Fibroblast of lung (primary cell): ENCODE results near the gene ABCG4. TPM values are rescaled to one million over a fixed set of nuclear protein-coding genes. Genes with fewer than 3 reads are reported as not detected.
A peak's percentile ranks its signal among the peaks of the same experiment; 100 is the strongest.

Experiments used
- DNase-seq, 2 donors: peaks; one replicate each; pipeline versions ENCODE4 v3.0.0 to v3.0.0-alpha.2; 2010; ENCODE audit warnings: low read depth in 2 of 2
- H2AFZ ChIP-seq: 2 replicates; pipeline ENCODE4 v1.5.1; 2012; ENCODE audit warnings: low read length, control low read depth, inconsistent platforms
- H3K27ac ChIP-seq: 2 replicates; pipeline ENCODE4 v1.5.1; 2011; ENCODE audit warnings: low read length, control low read depth; ENCODE audit not compliant: insufficient read depth
- H3K27me3 ChIP-seq: 2 replicates; pipeline ENCODE4 v1.5.1; 2011; ENCODE audit warnings: mild to moderate bottlenecking, low read length; ENCODE audit not compliant: control insufficient read depth, insufficient read depth
- H3K36me3 ChIP-seq: 2 replicates; pipeline ENCODE4 v1.5.1; 2011; ENCODE audit warnings: low read length; ENCODE audit not compliant: control insufficient read depth, insufficient read depth
- H3K4me1 ChIP-seq: 2 replicates; pipeline ENCODE4 v1.5.1; 2011; ENCODE audit warnings: low read length; ENCODE audit not compliant: control insufficient read depth, insufficient read depth; ENCODE audit errors: extremely low read depth
- H3K4me2 ChIP-seq: 2 replicates; pipeline ENCODE4 v1.5.1; 2011; ENCODE audit warnings: low read length, control low read depth; ENCODE audit not compliant: insufficient read depth; ENCODE audit errors: extremely low read depth
- H3K4me3 ChIP-seq, 4 experiments: fragments of 200-600 bp in 1 of 4; sonication (generic) in 1 of 4; replicated peaks in 1 of 4; 2 replicates each; pipeline ENCODE4 v1.5.1; 2011 to 2016; ENCODE audit warnings: low read length in 4 of 4, low read depth in 3 of 4, mild to moderate bottlenecking in 3 of 4, control low read depth in 2 of 4, inconsistent platforms in 1 of 4, mixed read lengths in 1 of 4; ENCODE audit not compliant: insufficient read depth in 1 of 4; ENCODE audit errors: control extremely low read depth in 1 of 4
- H3K79me2 ChIP-seq: 2 replicates; pipeline ENCODE4 v1.5.1; 2012; ENCODE audit warnings: mild to moderate bottlenecking, low read length, inconsistent platforms; ENCODE audit not compliant: control insufficient read depth, insufficient read depth
- H3K9ac ChIP-seq: 2 replicates; pipeline ENCODE4 v1.5.1; 2011; ENCODE audit warnings: mild to moderate bottlenecking, low read length, control low read depth; ENCODE audit not compliant: insufficient read depth
- H3K9me3 ChIP-seq: 2 replicates; pipeline ENCODE4 v1.5.1; 2012; ENCODE audit warnings: low read depth, low read length; ENCODE audit not compliant: control insufficient read depth, insufficient read depth
- H4K20me1 ChIP-seq: 2 replicates; pipeline ENCODE4 v1.5.1; 2011; ENCODE audit warnings: low read length; ENCODE audit not compliant: control insufficient read depth, insufficient read depth; ENCODE audit errors: extremely low read depth
- EZH2 ChIP-seq: IDR thresholded peaks from 2 replicates; pipeline ENCODE4 v1.5.1; 2012; ENCODE audit warnings: low read length, control low read depth, mild to moderate bottlenecking; ENCODE audit errors: missing control alignments
- polyA plus RNA-seq, 2 donors: library from polyadenylated mRNA; depleted of rRNA in 1 of 2; stranded (reverse) in 1 of 2; unstranded in 1 of 2; fragments of >200 nt; gene quantifications; 2 replicates each; pipeline ENCODE4 v1.2.1, GENCODE V29; 2011 to 2012; ENCODE audit warnings: missing spikeins in 1 of 2
- total RNA-seq: library from RNA; depleted of rRNA; stranded (reverse); fragments of >200 nt; gene quantifications from 2 replicates; pipeline ENCODE4 v1.2.1, GENCODE V29; 2014
- TF ChIP-seq, protein P1 (sequence below), 2 donors: IDR thresholded peaks in 1 of 2; conservative IDR thresholded peaks in 1 of 2; 1 replicate in 1 of 2; 2 replicates in 1 of 2; pipeline ENCODE4 v1.5.1; 2011 to 2012; ENCODE audit warnings: low read length in 2 of 2, control low read depth in 1 of 2, inconsistent platforms in 1 of 2, low read depth in 1 of 2, mild to moderate bottlenecking in 1 of 2

ABCG4 gene
- total and polyA plus RNA-seq, 2 donors (not counting 1 experiment from before 2014, with no cell fraction given) = 0.12 to 0.17 TPM

DNA sequence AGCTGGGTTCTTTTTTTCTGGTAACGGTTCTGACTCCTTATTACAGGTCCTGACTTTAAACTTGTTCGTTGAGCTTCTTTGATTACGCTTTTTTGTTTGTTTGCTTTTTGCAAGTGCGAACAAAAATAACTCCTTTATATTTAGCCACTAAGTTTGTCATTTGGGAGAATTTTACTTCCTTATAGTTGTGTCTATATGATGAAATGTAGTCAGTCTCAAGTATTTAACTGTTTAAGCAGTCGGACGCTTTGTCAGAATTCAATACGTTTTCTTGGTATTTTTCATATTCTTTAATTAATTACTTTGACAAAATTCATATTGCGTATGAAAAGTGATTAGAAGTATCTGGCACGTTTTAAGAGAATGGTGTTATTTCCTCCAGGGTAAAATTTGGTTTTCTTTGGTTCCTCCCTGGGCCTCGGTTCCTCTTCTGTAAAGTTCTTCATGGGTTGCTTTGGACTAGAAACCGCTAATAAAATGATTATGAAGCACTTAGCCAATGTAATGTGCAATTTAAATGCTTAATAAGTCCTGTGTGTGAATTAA, 58.6 kb downstream of the ABCG4 start:
- peaks cover 5% of the 10 kb centered on the region for H3K4me1 ChIP-seq
- no peaks in the 10 kb centered on the region for H3K36me3 ChIP-seq
- peak in 1 of 2 donors; percentile 25 for DNase-seq
- H2AFZ ChIP-seq = no peak overlapping the region
- no peaks in the 10 kb centered on the region for H3K27me3 ChIP-seq
- H3K9me3 ChIP-seq = no peaks in the 10 kb centered on the region
- peak overlapping the region; percentile 74 for H3K27ac ChIP-seq
- H4K20me1 ChIP-seq = no peaks in the 10 kb centered on the region
- H3K4me3 ChIP-seq = peak overlapping the region; percentile 92 to 99 (median 92)
- peak overlapping the region; percentile 62 for H3K9ac ChIP-seq
- H3K4me2 ChIP-seq = peak overlapping the region; percentile 85
- TF ChIP-seq EZH2 = no peak
- TF ChIP-seq, protein P1, sequence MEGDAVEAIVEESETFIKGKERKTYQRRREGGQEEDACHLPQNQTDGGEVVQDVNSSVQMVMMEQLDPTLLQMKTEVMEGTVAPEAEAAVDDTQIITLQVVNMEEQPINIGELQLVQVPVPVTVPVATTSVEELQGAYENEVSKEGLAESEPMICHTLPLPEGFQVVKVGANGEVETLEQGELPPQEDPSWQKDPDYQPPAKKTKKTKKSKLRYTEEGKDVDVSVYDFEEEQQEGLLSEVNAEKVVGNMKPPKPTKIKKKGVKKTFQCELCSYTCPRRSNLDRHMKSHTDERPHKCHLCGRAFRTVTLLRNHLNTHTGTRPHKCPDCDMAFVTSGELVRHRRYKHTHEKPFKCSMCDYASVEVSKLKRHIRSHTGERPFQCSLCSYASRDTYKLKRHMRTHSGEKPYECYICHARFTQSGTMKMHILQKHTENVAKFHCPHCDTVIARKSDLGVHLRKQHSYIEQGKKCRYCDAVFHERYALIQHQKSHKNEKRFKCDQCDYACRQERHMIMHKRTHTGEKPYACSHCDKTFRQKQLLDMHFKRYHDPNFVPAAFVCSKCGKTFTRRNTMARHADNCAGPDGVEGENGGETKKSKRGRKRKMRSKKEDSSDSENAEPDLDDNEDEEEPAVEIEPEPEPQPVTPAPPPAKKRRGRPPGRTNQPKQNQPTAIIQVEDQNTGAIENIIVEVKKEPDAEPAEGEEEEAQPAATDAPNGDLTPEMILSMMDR (conservative IDR thresholded peaks at IDR 0.05 in 1 of 2, IDR thresholded peaks at IDR 0.05 in 1 of 2; ENCODE audit: low read depth in 1 of 2, low read length in 2 of 2) = no peak
- peaks cover 54% of the 10 kb centered on the region for H3K79me2 ChIP-seq

DNA sequence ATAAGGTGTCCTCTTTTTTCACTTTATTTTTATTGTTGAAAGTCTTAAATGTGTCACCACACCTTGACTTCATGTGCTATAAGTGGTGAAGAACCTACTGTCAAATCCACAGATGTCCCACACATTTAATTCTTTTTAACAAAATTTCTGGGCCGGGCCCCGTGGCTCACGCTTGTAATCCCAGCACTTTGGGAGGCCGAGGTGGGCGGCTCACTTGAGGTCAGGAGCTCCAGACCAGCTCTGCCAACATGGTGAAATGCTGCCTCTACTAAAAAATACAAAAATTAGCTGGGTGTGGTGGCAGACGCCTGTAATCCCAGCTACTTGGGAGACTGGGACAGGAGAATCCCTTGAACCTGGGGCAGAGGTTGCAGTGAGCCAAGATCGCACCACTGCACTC, 60.3 kb downstream of the ABCG4 start:
- Histone ChIP-seq H3K9me3 (no peaks in the 10 kb centered on the region), H3K27ac (no peak overlapping the region), H3K36me3 (no peaks in the 10 kb centered on the region), H3K4me3 (no peak overlapping the region), H4K20me1 (no peaks in the 10 kb centered on the region), H3K79me2 (peaks cover 68% of the 10 kb centered on the region), H3K9ac (no peak overlapping the region), H3K4me2 (no peak overlapping the region), H2AFZ (no peak overlapping the region), H3K4me1 (peaks cover 5% of the 10 kb centered on the region), H3K27me3 (no peaks in the 10 kb centered on the region)
- no peak for DNase-seq
- TF ChIP-seq EZH2 = no peak
- TF ChIP-seq, protein P1 (conservative IDR thresholded peaks at IDR 0.05 in 1 of 2, IDR thresholded peaks at IDR 0.05 in 1 of 2; ENCODE audit: low read depth in 1 of 2, low read length in 2 of 2) = no peak

- DNase-seq = peak in 1 of 2 donors; percentile 16
- Histone ChIP-seq H3K27me3 (no peaks in the 10 kb centered on the region), H3K36me3 (no peaks in the 10 kb centered on the region), H3K9ac (no peak overlapping the region), H3K79me2 (peaks cover 75% of the 10 kb centered on the region), H3K4me1 (peaks cover 5% of the 10 kb centered on the region), H2AFZ (no peak overlapping the region), H3K4me3 (no peak overlapping the region), H3K9me3 (no peaks in the 10 kb centered on the region), H4K20me1 (no peaks in the 10 kb centered on the region), H3K4me2 (no peak overlapping the region), H3K27ac (no peak overlapping the region)
- no peak for TF ChIP-seq EZH2
- TF ChIP-seq, protein P1 (conservative IDR thresholded peaks at IDR 0.05 in 1 of 2, IDR thresholded peaks at IDR 0.05 in 1 of 2; ENCODE audit: low read depth in 1 of 2, low read length in 2 of 2) = no peak
Observed at GRCh38 chr11:119210050-119210449, 61.2 kb downstream of the ABCG4 start.

Other genes with a start within 250 kb of the ABCG4 start
- gene BCL9L, start 223.1 kb upstream of the ABCG4 start, total RNA-seq = 11.0 and 23.1 TPM in 2 replicates
- gene BCL9L, start 223.1 kb upstream of the ABCG4 start, polyA plus RNA-seq = 7.0 and 11.5 TPM in 2 replicates
- not detected in 2 replicates for gene UPK2, start 192.8 kb upstream of the ABCG4 start, total RNA-seq
- not detected in 2 replicates for gene UPK2, start 192.8 kb upstream of the ABCG4 start, polyA plus RNA-seq
- not detected in 2 replicates for gene FOXR1, start 177.3 kb upstream of the ABCG4 start, total RNA-seq
- gene FOXR1, start 177.3 kb upstream of the ABCG4 start, polyA plus RNA-seq = not detected in 2 replicates
- 15.2 and 21.5 TPM in 2 replicates for gene CENATAC, start 150.9 kb upstream of the ABCG4 start, total RNA-seq
- gene CENATAC, start 150.9 kb upstream of the ABCG4 start, polyA plus RNA-seq = 10.1 and 11.0 TPM in 2 replicates
- 525 and 1,335 TPM in 2 replicates for gene RPS25, start 130.7 kb upstream of the ABCG4 start, total RNA-seq
- 2,775 and 2,854 TPM in 2 replicates for gene RPS25, start 130.7 kb upstream of the ABCG4 start, polyA plus RNA-seq
- gene TRAPPC4, start 130.3 kb upstream of the ABCG4 start, total RNA-seq = 60.6 and 74.7 TPM in 2 replicates
- gene TRAPPC4, start 130.3 kb upstream of the ABCG4 start, polyA plus RNA-seq = 109 and 207 TPM in 2 replicates
- gene SLC37A4, start 118.2 kb upstream of the ABCG4 start, total RNA-seq = 10.0 and 10.1 TPM in 2 replicates
- 12.6 and 14.4 TPM in 2 replicates for gene SLC37A4, start 118.2 kb upstream of the ABCG4 start, polyA plus RNA-seq
- gene HYOU1, start 91.8 kb upstream of the ABCG4 start, total RNA-seq = 73.7 and 77.3 TPM in 2 replicates
- gene HYOU1, start 91.8 kb upstream of the ABCG4 start, polyA plus RNA-seq = 85.6 and 116 TPM in 2 replicates
- 26.7 and 34.3 TPM in 2 replicates for gene VPS11, start 81.2 kb upstream of the ABCG4 start, total RNA-seq
- 9.1 and 13.7 TPM in 2 replicates for gene VPS11, start 81.2 kb upstream of the ABCG4 start, polyA plus RNA-seq
- gene HMBS, start 64.2 kb upstream of the ABCG4 start, total RNA-seq = 6.9 and 9.4 TPM in 2 replicates
- 23.8 and 36.6 TPM in 2 replicates for gene HMBS, start 64.2 kb upstream of the ABCG4 start, polyA plus RNA-seq
- 14.5 and 14.6 TPM in 2 replicates for gene DPAGT1, start 47.2 kb upstream of the ABCG4 start, total RNA-seq
- 44.9 and 53.0 TPM in 2 replicates for gene DPAGT1, start 47.2 kb upstream of the ABCG4 start, polyA plus RNA-seq
- 1.8 and 3.0 TPM in 2 replicates for gene C2CD2L, start 41.7 kb upstream of the ABCG4 start, total RNA-seq
- 3.0 and 4.2 TPM in 2 replicates for gene C2CD2L, start 41.7 kb upstream of the ABCG4 start, polyA plus RNA-seq
- 13.5 and 14.4 TPM in 2 replicates for gene HINFP, start 27.5 kb upstream of the ABCG4 start, total RNA-seq
- gene HINFP, start 27.5 kb upstream of the ABCG4 start, polyA plus RNA-seq = 12.4 and 13.1 TPM in 2 replicates
- 12.8 and 21.3 TPM in 2 replicates for gene NLRX1, start 19.7 kb downstream of the ABCG4 start, total RNA-seq
- gene NLRX1, start 19.7 kb downstream of the ABCG4 start, polyA plus RNA-seq = 5.7 and 6.6 TPM in 2 replicates
- not detected in 2 replicates for gene NHERF4, start 36.4 kb downstream of the ABCG4 start, total RNA-seq
- not detected in 2 replicates for gene NHERF4, start 36.4 kb downstream of the ABCG4 start, polyA plus RNA-seq
- gene CBL, start 57.3 kb downstream of the ABCG4 start, total RNA-seq = 6.4 and 12.4 TPM in 2 replicates
- gene CBL, start 57.3 kb downstream of the ABCG4 start, polyA plus RNA-seq = 11.1 and 17.6 TPM in 2 replicates
- gene MCAM, start 168.1 kb downstream of the ABCG4 start, total RNA-seq = 3.9 and 4.8 TPM in 2 replicates
- 8.1 and 26.3 TPM in 2 replicates for gene MCAM, start 168.1 kb downstream of the ABCG4 start, polyA plus RNA-seq
- gene RNF26, start 185.5 kb downstream of the ABCG4 start, total RNA-seq = 4.1 and 7.1 TPM in 2 replicates
- 22.9 and 38.0 TPM in 2 replicates for gene RNF26, start 185.5 kb downstream of the ABCG4 start, polyA plus RNA-seq
- 32.0 and 34.4 TPM in 2 replicates for gene C1QTNF5, start 191.8 kb downstream of the ABCG4 start, total RNA-seq
- 13.4 and 13.6 TPM in 2 replicates for gene C1QTNF5, start 191.8 kb downstream of the ABCG4 start, polyA plus RNA-seq
- not detected in 2 replicates for gene MFRP, start 197.7 kb downstream of the ABCG4 start, total RNA-seq
- gene MFRP, start 197.7 kb downstream of the ABCG4 start, polyA plus RNA-seq = not detected in 2 replicates
- gene USP2, start 232.6 kb downstream of the ABCG4 start, total RNA-seq = 0.77 and 2.3 TPM in 2 replicates
- 0.66 and 1.0 TPM in 2 replicates for gene USP2, start 232.6 kb downstream of the ABCG4 start, polyA plus RNA-seq